ENCODE results near the gene DNAH8. TPM values are rescaled to one million over a fixed set of nuclear protein-coding genes. Genes with fewer than 3 reads are reported as not detected.
A peak's percentile ranks its signal among the peaks of the same experiment; 100 is the strongest.

DNAH8 gene
- total RNA-seq, 1 experiment from 2014 or later = not detected

- no peak for DNase-seq (ENCODE audit: low spot score)
These were observed 24.4 kb downstream of the DNAH8 start for GRCh38 chr6:38739532-38739931.

GRCh38 chr6:38749473-38749872 is 34.4 kb downstream of the DNAH8 start:
- no peak for DNase-seq (ENCODE audit: low spot score)

GRCh38 chr6:38750968-38751615 is 36.0 kb downstream of the DNAH8 start:
- DNase-seq (ENCODE audit: low spot score) = no peak

GRCh38 chr6:38753707-38754106 is 38.6 kb downstream of the DNAH8 start:
- DNase-seq (ENCODE audit: low spot score) = no peak

- no peak for DNase-seq (ENCODE audit: low spot score)
These were observed 40.1 kb downstream of the DNAH8 start for GRCh38 chr6:38755207-38755606.

- no peak for DNase-seq (ENCODE audit: low spot score)
These were observed 40.8 kb downstream of the DNAH8 start for GRCh38 chr6:38755874-38756273.

GRCh38 chr6:38760097-38760496 is 45.0 kb downstream of the DNAH8 start:
- no peak for DNase-seq (ENCODE audit: low spot score)

- no peak for DNase-seq (ENCODE audit: low spot score)
These were observed 47.7 kb downstream of the DNAH8 start for GRCh38 chr6:38762848-38763247.

GRCh38 chr6:38767560-38767959 is 52.4 kb downstream of the DNAH8 start:
- no peak for DNase-seq (ENCODE audit: low spot score)

GRCh38 chr6:38773338-38773737 is 58.2 kb downstream of the DNAH8 start:
- no peak for DNase-seq (ENCODE audit: low spot score)

- DNase-seq (ENCODE audit: low spot score) = no peak
These were observed 60.0 kb downstream of the DNAH8 start for GRCh38 chr6:38774929-38775707.

- no peak for DNase-seq (ENCODE audit: low spot score)
These were observed 60.8 kb downstream of the DNAH8 start for GRCh38 chr6:38775870-38776269.

GRCh38 chr6:38776515-38776914 is 61.4 kb downstream of the DNAH8 start:
- peak; percentile 19 for DNase-seq (ENCODE audit: low spot score)

GRCh38 chr6:38779310-38780062 is 64.4 kb downstream of the DNAH8 start:
- DNase-seq (ENCODE audit: low spot score) = no peak

- no peak for DNase-seq (ENCODE audit: low spot score)
These were observed 67.5 kb downstream of the DNAH8 start for GRCh38 chr6:38782616-38783015.

- DNase-seq (ENCODE audit: low spot score) = no peak
These were observed 68.5 kb downstream of the DNAH8 start for GRCh38 chr6:38783443-38784228.

GRCh38 chr6:38784506-38785235 is 69.6 kb downstream of the DNAH8 start:
- no peak for DNase-seq (ENCODE audit: low spot score)

- DNase-seq (ENCODE audit: low spot score) = no peak
These were observed 71.4 kb downstream of the DNAH8 start for GRCh38 chr6:38786486-38786885.

- no peak for DNase-seq (ENCODE audit: low spot score)
These were observed 74.1 kb downstream of the DNAH8 start for GRCh38 chr6:38789256-38789655.

GRCh38 chr6:38792356-38792755 is 77.2 kb downstream of the DNAH8 start:
- DNase-seq (ENCODE audit: low spot score) = no peak

GRCh38 chr6:38794682-38795081 is 79.6 kb downstream of the DNAH8 start:
- no peak for DNase-seq (ENCODE audit: low spot score)
